Brain microvascular endothelial cell (primary cell): Measurements from ENCODE around the gene POLA1.

Experiments
- DNase-seq: peaks from one replicate; pipeline ENCODE4 v3.0.0-alpha.2; 2020
- H3K27ac ChIP-seq: fragments of 250-450 bp; sonication (Bioruptor Pico); 2 replicates; pipeline ENCODE4 v1.5.1; 2020; ENCODE audit warnings: mild to moderate bottlenecking, moderate library complexity
- H3K27me3 ChIP-seq: fragments of 250-450 bp; sonication (Bioruptor Pico); replicated peaks from 2 replicates; pipeline ENCODE4 v1.5.1; 2020; ENCODE audit warnings: mild to moderate bottlenecking
- H3K36me3 ChIP-seq: fragments of 250-450 bp; sonication (Bioruptor Pico); replicated peaks from 2 replicates; pipeline ENCODE4 v1.5.1; 2020; ENCODE audit warnings: mild to moderate bottlenecking
- H3K4me3 ChIP-seq: 2 replicates; pipeline ENCODE4 v1.5.1; 2011; ENCODE audit warnings: low read depth, mild to moderate bottlenecking, control low read depth, low read length, moderate library complexity
- CTCF ChIP-seq: IDR thresholded peaks from 2 replicates; pipeline ENCODE4 v1.5.1; 2011; ENCODE audit warnings: low read depth, mild to moderate bottlenecking, moderate library complexity, low read length, control low read depth, inconsistent platforms; ENCODE audit errors: missing control alignments
- in situ Hi-C: cut with HindIII; loops from 2 replicates; pipeline ENCODE4 v1.10.0; 2017; ENCODE audit warnings: low sequenced_read_pairs, low pct_ligation_motif_present

Gene POLA1

GRCh38 chrX:24761306-24761705 lies 67.6 kb downstream of the POLA1 start:
- no peak for TF ChIP-seq CTCF
- no peak overlapping the region for H3K27ac ChIP-seq
- DNase-seq, result no peak
- in situ Hi-C loops, result no loop called here
- no peaks in the 10 kb centered on the region for H3K36me3 ChIP-seq
- H3K27me3 ChIP-seq, result no peaks in the 10 kb centered on the region
- H3K4me3 ChIP-seq, result no peak overlapping the region

GRCh38 chrX:24763989-24764388 lies 70.3 kb downstream of the POLA1 start:
- H3K27ac ChIP-seq, result no peak overlapping the region
- DNase-seq, result no peak
- H3K27me3 ChIP-seq, result no peaks in the 10 kb centered on the region
- in situ Hi-C loops, result no loop called here
- TF ChIP-seq CTCF, result no peak
- H3K36me3 ChIP-seq, result no peaks in the 10 kb centered on the region
- no peak overlapping the region for H3K4me3 ChIP-seq

GRCh38 chrX:24767557-24767956 lies 73.8 kb downstream of the POLA1 start:
- Histone ChIP-seq H3K27ac (no peak overlapping the region), H3K4me3 (no peak overlapping the region), H3K36me3 (no peaks in the 10 kb centered on the region), H3K27me3 (no peaks in the 10 kb centered on the region)
- TF ChIP-seq CTCF, result no peak
- in situ Hi-C loops, result no loop called here
- no peak for DNase-seq

- no peak for TF ChIP-seq CTCF
- in situ Hi-C loops, result no loop called here
- H3K36me3 ChIP-seq, result no peaks in the 10 kb centered on the region
- H3K27me3 ChIP-seq, result no peaks in the 10 kb centered on the region
- no peak overlapping the region for H3K27ac ChIP-seq
- H3K4me3 ChIP-seq, result no peak overlapping the region
- no peak for DNase-seq
Observed at GRCh38 chrX:24768556-24768955, 74.8 kb downstream of the POLA1 start.

- no peak overlapping the region for H3K4me3 ChIP-seq
- no peak for TF ChIP-seq CTCF
- no peaks in the 10 kb centered on the region for H3K27me3 ChIP-seq
- H3K36me3 ChIP-seq, result no peaks in the 10 kb centered on the region
- no peak overlapping the region for H3K27ac ChIP-seq
- in situ Hi-C loops, result no loop called here
- no peak for DNase-seq
Observed at GRCh38 chrX:24774650-24775049, 80.9 kb downstream of the POLA1 start.

- no peak for DNase-seq
- no peak for TF ChIP-seq CTCF
- H3K27ac ChIP-seq, result no peak overlapping the region
- H3K27me3 ChIP-seq, result no peaks in the 10 kb centered on the region
- H3K4me3 ChIP-seq, result no peak overlapping the region
- in situ Hi-C loops, result no loop called here
- no peaks in the 10 kb centered on the region for H3K36me3 ChIP-seq
Observed at GRCh38 chrX:24775891-24776290, 82.2 kb downstream of the POLA1 start.
